K562 (cell line): Measurements from ENCODE around the gene WDR93. TPM values are rescaled to one million over a fixed set of nuclear protein-coding genes. Genes with fewer than 3 reads are reported as not detected.

ENCODE experiments used
- BMI1 ChIP-seq: fragments of 150-350 bp; IDR thresholded peaks from 2 replicates; pipeline ENCODE4 v1.6.1; 2014; ENCODE audit warnings: low read length
- CBFA2T3 ChIP-seq: fragments of 450-650 bp; IDR thresholded peaks from 2 replicates; pipeline ENCODE4 v1.6.1; 2017
- CHD4 ChIP-seq: fragments of 200-600 bp; sonication (generic); IDR thresholded peaks from 3 replicates; pipeline ENCODE4 v1.6.1; 2012; ENCODE audit warnings: low read depth, mild to moderate bottlenecking, mixed read lengths, low read length, inconsistent platforms; ENCODE audit not compliant: insufficient read depth, insufficient replicate concordance, poor library complexity, severe bottlenecking
- DACH1 ChIP-seq: fragments of 450-650 bp; IDR thresholded peaks from 2 replicates; pipeline ENCODE4 v1.6.1; 2018; ENCODE audit not compliant: partially characterized antibody
- KDM4B ChIP-seq, 2 experiments: fragments of 450-650 bp in 1 of 2; sonication (generic) in 1 of 2; IDR thresholded peaks; 2 replicates each; pipeline ENCODE4 v1.6.1; 2016 to 2017; ENCODE audit warnings: borderline replicate concordance in 2 of 2, antibody characterized with exemption in 1 of 2, low read depth in 1 of 2, mild to moderate bottlenecking in 1 of 2
- MAFF ChIP-seq: IDR thresholded peaks from 2 replicates; pipeline ENCODE4 v1.6.1; 2012; ENCODE audit warnings: low read length, improper control_type of control experiment
- PTTG1 ChIP-seq: fragments of 450-650 bp; IDR thresholded peaks from 2 replicates; pipeline ENCODE4 v1.6.1; 2016; ENCODE audit warnings: low read depth, mild to moderate bottlenecking, missing genetic modification characterization, missing compliant biosample characterization
- RBM15 ChIP-seq: fragments of 200-400 bp; formaldehyde crosslinking; IDR thresholded peaks from 2 replicates; pipeline ENCODE4 v1.6.1; 2018; ENCODE audit warnings: mild to moderate bottlenecking, low read length, moderate library complexity; ENCODE audit not compliant: insufficient read depth
- RBM39 ChIP-seq: fragments of 200-400 bp; formaldehyde crosslinking; optimal IDR thresholded peaks from 2 replicates; pipeline ENCODE3; 2018; ENCODE audit warnings: low read depth, low read length
- SIX5 ChIP-seq, 2 experiments: IDR thresholded peaks; 2 replicates each; pipeline ENCODE4 v1.6.1; 2011; ENCODE audit warnings: low read length in 2 of 2, borderline replicate concordance in 1 of 2, low read depth in 1 of 2, mild to moderate bottlenecking in 1 of 2, moderate library complexity in 1 of 2; ENCODE audit not compliant: insufficient read depth in 1 of 2
- SMAD3 ChIP-seq: fragments of 450-650 bp; formaldehyde crosslinking; conservative IDR thresholded peaks from 2 replicates; pipeline ENCODE4 v1.4.0; 2020; ENCODE audit warnings: mild to moderate bottlenecking
- SRSF3 ChIP-seq: fragments of 200-400 bp; formaldehyde crosslinking; IDR thresholded peaks from 2 replicates; pipeline ENCODE4 v1.6.1; 2016; ENCODE audit warnings: mild to moderate bottlenecking, low read length, moderate library complexity; ENCODE audit not compliant: insufficient read depth
- STAT6 ChIP-seq: sonication (generic); formaldehyde crosslinking; IDR thresholded peaks from 2 replicates; pipeline ENCODE4 v1.8.1; 2023; ENCODE audit warnings: mild to moderate bottlenecking, missing genetic modification reagents
- TAF7 ChIP-seq: fragments of 450-650 bp; IDR thresholded peaks from 2 replicates; pipeline ENCODE4 v1.6.1; 2016; ENCODE audit warnings: missing genetic modification characterization, missing compliant biosample characterization
- U2AF1 ChIP-seq: fragments of 200-400 bp; formaldehyde crosslinking; optimal IDR thresholded peaks from 2 replicates; pipeline ENCODE3; 2017; ENCODE audit warnings: mild to moderate bottlenecking, low read depth, low read length, moderate library complexity
- ZBED1 ChIP-seq: IDR thresholded peaks from 2 replicates; pipeline ENCODE4 v1.6.1; 2014
- ZFX ChIP-seq: sonication (generic); formaldehyde crosslinking; IDR thresholded peaks from 2 replicates; pipeline ENCODE4 v1.8.0; 2022; ENCODE audit warnings: mild to moderate bottlenecking, missing genetic modification reagents, moderate library complexity
- ZNF174 ChIP-seq: fragments of 250-450 bp; sonication (Bioruptor Pico); IDR thresholded peaks from 2 replicates; pipeline ENCODE4 v1.4.0; 2020; ENCODE audit warnings: mild to moderate bottlenecking
- ZNF232 ChIP-seq: sonication (generic); formaldehyde crosslinking; IDR thresholded peaks from 2 replicates; pipeline ENCODE4 v1.8.0; 2022; ENCODE audit warnings: mild to moderate bottlenecking, missing genetic modification reagents
- ZNF324 ChIP-seq: fragments of 250-450 bp; sonication (Bioruptor Pico); IDR thresholded peaks from 2 replicates; pipeline ENCODE4 v1.4.0; 2020; ENCODE audit warnings: mild to moderate bottlenecking
- polyA plus RNA-seq, 8 experiments: library from polyadenylated mRNA; depleted of rRNA in 4 of 8; stranded (reverse) in 5 of 8; unstranded in 3 of 8; fragments of >200 nt; fragmentation: Nextera tagmentation in 2 of 8; fragmentation: Illumina TruSeq in 1 of 8; extraction: Ambion mirVana in 2 of 8; extraction: Trizol in 1 of 8; gene quantifications; 2 replicates each; pipeline versions ENCODE4 v1.2.1 to v1.2.3, GENCODE V29; 2011 to 2014; ENCODE audit warnings: inconsistent platforms in 1 of 8, missing spikeins in 1 of 8
- total RNA-seq, 7 experiments: library from RNA; depleted of rRNA in 6 of 7; stranded (reverse); fragments of >200 nt in 6 of 7; fragmentation: Illumina TruSeq in 2 of 7; extraction: Trizol in 2 of 7; gene quantifications; 2 replicates each; pipeline versions ENCODE4 v1.2.1 to v1.2.3, GENCODE V29; 2011 to 2021; ENCODE audit warnings: low replicate concordance in 1 of 7
- TF ChIP-seq, protein P1 (sequence below): fragments of 200-800 bp; sonication (Bioruptor generic); IDR thresholded peaks from 2 replicates; pipeline ENCODE4 v1.6.1; 2017; ENCODE audit warnings: missing genetic modification characterization, missing compliant biosample characterization
- TF ChIP-seq, protein P2 (sequence below), 2 experiments: fragments of 450-650 bp; IDR thresholded peaks; 2 replicates each; pipeline ENCODE4 v1.6.1; 2016

Gene WDR93
- total and polyA plus RNA-seq, 9 of the 15 experiments (the other 6 are each of a cell fraction or from before 2014, with no cell fraction given), result not detected

- TF ChIP-seq, protein P1, sequence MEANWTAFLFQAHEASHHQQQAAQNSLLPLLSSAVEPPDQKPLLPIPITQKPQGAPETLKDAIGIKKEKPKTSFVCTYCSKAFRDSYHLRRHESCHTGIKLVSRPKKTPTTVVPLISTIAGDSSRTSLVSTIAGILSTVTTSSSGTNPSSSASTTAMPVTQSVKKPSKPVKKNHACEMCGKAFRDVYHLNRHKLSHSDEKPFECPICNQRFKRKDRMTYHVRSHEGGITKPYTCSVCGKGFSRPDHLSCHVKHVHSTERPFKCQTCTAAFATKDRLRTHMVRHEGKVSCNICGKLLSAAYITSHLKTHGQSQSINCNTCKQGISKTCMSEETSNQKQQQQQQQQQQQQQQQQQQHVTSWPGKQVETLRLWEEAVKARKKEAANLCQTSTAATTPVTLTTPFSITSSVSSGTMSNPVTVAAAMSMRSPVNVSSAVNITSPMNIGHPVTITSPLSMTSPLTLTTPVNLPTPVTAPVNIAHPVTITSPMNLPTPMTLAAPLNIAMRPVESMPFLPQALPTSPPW (CRISPR knock-in tag), result no peak
- no peak for TF ChIP-seq DACH1
- TF ChIP-seq SMAD3 (CRISPR knock-in tag), result no peak
- TF ChIP-seq ZNF174 (CRISPR knock-in tag), result no peak
- TF ChIP-seq CHD4, result no peak
- no peak for TF ChIP-seq ZNF232 (CRISPR knock-in tag)
- peak; percentile 68 for TF ChIP-seq ZFX (CRISPR knock-in tag)
- no peak for TF ChIP-seq RBM39
- no peak for TF ChIP-seq MAFF
- TF ChIP-seq ZNF324 (CRISPR knock-in tag), result 0 out of 2 replicates have a peak, but pooled peaks have one; percentile 20
- no peak for TF ChIP-seq PTTG1 (tag)
- TF ChIP-seq KDM4B (IDR thresholded peaks at IDR 0.05; ENCODE audit: borderline replicate concordance in 2 of 2, low read depth in 1 of 2), result no peak
- TF ChIP-seq STAT6, result no peak; the same call in 1 of the 2 replicates
- no peak for TF ChIP-seq BMI1
- TF ChIP-seq, protein P2, sequence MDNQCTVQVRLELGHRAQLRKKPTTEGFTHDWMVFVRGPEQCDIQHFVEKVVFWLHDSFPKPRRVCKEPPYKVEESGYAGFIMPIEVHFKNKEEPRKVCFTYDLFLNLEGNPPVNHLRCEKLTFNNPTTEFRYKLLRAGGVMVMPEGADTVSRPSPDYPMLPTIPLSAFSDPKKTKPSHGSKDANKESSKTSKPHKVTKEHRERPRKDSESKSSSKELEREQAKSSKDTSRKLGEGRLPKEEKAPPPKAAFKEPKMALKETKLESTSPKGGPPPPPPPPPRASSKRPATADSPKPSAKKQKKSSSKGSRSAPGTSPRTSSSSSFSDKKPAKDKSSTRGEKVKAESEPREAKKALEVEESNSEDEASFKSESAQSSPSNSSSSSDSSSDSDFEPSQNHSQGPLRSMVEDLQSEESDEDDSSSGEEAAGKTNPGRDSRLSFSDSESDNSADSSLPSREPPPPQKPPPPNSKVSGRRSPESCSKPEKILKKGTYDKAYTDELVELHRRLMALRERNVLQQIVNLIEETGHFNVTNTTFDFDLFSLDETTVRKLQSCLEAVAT (IDR thresholded peaks at IDR 0.05), result no peak
- TF ChIP-seq U2AF1, result no peak
- no peak for TF ChIP-seq ZBED1
- TF ChIP-seq TAF7 (tag), result no peak
- TF ChIP-seq RBM15, result no peak
- no peak for TF ChIP-seq SIX5 (IDR thresholded peaks at IDR 0.05; ENCODE audit: borderline replicate concordance in 1 of 2, insufficient read depth in 1 of 2, low read depth in 1 of 2, low read length in 2 of 2)
- TF ChIP-seq CBFA2T3, result no peak
- TF ChIP-seq SRSF3, result no peak
Observed at GRCh38 chr15:89776274-89777072, 85.9 kb downstream of the WDR93 start, which contains the start of gene MESP2 (continued).
